ENCODE measurements around the gene DLGAP4.
"Not testable (repeated sequence)": the region's sequence is repeated elsewhere in the genome, so short reads cannot be mapped to it uniquely, and the experiment has no call there.

DLGAP4 gene

GRCh38 chr20:36378686-36379085 lies 72.5 kb downstream of the DLGAP4 start:
- no peak for DNase-seq (ENCODE audit: low read depth)

GRCh38 chr20:36379914-36380313 lies 73.8 kb downstream of the DLGAP4 start:
- not testable (repeated sequence) for DNase-seq (ENCODE audit: low read depth)

DNA sequence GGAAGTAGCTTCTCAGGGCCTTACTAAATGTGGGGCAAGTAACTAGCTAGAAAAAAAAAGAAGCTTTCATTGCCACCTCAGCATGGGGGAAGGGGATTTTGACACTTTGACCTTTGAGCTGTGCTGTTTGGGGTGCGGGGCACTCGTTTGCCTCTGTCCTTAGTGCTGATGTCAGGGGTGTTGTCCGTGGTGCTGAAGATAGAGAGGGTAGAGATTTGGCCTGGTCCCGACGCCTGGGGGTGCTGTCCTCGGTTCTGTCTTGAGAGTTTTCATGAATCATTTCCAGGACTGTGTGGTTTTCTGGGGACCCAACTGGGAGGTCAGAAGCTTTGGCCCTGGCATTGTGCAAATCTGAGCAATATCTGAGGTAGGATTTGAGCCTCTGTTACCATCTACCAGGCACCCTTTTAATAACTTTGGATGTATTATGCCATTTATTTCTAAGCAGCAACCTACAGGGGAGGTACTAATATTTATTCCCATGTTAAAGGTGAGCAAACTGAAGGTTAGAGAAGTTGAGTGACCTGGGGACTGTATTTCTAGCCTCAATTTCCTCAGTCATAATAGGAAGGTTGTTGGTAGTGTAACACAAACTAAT lies 78.0 kb downstream of the DLGAP4 start:
- DNase-seq (ENCODE audit: low read depth): no peak

- no peak for DNase-seq (ENCODE audit: low read depth)
Observed at GRCh38 chr20:36385503-36385902, 79.4 kb downstream of the DLGAP4 start.

DNA sequence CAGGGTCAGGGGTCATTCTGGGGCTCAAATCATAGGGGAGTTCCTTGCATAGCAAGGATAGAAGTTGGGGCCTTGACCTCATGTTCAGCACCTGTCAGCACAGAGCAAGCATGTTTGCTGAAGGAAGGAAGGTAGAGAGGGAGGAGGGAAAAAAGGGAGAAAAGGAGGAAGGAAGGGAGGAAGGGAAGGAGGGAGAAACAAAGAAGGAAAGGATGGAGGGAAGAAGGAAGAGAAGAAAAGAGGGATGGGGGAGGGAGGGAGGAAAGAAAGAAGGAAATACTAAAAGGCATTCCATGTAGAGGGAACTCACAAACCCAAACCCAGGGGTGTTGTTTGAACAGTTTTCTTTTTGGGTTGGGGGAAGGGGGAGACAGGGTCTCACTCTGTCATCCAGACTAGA lies 80.1 kb downstream of the DLGAP4 start:
- DNase-seq (ENCODE audit: low read depth): no peak

DNA sequence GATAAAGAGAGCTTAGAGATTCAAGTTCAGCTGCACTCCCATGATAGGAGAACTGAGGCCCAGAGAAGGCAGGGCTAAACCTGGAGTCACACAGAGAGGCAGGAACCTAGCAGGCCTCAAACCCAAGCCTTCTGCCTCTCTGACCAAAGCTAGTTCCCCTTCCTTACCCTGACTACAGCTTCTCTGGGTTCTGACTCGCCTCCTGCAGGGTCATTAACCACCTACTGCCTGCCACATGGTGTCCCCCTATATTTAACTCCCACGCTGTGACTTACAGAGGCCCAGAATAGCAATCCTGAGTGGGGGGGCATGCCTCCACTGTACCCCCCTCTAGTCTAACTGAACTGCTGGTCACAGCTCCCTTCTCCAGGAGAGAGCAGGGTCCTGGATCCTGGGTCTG lies 84.1 kb downstream of the DLGAP4 start:
- DNase-seq (ENCODE audit: low read depth): no peak

GRCh38 chr20:36390719-36391415 lies 84.7 kb downstream of the DLGAP4 start:
- DNase-seq (ENCODE audit: low read depth): no peak

GRCh38 chr20:36391456-36391855 lies 85.3 kb downstream of the DLGAP4 start:
- DNase-seq (ENCODE audit: low read depth): no peak

DNA sequence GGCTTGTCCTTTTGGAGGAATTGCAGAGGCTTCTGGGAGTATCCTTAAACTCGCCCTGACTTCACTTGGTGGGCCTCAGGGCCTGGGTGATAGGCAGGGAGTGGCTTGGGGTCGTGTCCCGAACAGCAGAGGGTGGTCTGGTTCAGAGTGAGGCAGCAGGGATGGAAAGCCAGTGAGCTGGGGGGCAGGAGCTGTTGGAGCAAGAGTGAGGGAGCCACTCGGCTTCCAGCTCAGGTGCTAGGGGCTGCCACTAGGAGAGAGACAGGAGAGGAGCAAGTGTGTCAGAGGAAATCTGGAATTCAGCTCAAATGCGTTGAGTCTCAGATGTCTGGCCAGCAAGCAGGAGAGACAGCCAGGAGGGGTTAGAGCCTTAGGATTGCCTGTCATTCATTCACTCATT lies 85.8 kb downstream of the DLGAP4 start:
- no peak for DNase-seq (ENCODE audit: low read depth)

GRCh38 chr20:36392989-36393388 lies 86.8 kb downstream of the DLGAP4 start:
- no peak for DNase-seq (ENCODE audit: low read depth)

DNA sequence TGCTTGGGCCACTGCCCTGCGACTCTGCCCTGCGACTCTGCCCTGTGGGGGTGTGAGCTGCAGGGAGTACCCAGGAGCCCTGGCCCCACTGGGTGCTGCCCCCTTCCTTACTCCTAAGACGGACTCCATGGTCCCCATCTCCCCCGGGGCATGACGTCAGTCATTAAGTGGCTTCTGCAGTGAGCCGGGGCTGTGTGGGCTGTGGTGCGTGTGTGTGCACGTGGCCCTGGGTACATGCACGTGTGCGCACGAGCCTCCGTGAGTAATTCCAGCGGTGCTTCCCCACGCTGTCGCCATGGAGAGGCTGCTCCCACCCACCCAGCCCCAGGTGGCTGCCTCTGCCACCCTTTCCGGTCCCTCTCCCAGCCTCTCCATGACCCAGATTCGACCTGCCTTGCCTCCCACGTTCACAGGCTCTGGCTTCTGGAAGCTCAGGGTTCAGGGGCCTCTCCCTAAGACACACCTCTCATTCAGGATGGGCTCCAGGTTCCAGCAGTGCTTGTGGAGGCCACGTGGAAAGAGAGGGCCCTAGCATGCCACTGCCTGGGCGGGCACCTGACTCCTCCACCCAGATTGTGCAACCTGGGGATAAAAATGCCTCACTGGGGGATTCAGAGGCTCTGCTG lies 88.3 kb downstream of the DLGAP4 start:
- no peak for DNase-seq (ENCODE audit: low read depth)

- no peak for DNase-seq (ENCODE audit: low read depth)
Observed at GRCh38 chr20:36396340-36396739, 90.2 kb downstream of the DLGAP4 start.

DNA sequence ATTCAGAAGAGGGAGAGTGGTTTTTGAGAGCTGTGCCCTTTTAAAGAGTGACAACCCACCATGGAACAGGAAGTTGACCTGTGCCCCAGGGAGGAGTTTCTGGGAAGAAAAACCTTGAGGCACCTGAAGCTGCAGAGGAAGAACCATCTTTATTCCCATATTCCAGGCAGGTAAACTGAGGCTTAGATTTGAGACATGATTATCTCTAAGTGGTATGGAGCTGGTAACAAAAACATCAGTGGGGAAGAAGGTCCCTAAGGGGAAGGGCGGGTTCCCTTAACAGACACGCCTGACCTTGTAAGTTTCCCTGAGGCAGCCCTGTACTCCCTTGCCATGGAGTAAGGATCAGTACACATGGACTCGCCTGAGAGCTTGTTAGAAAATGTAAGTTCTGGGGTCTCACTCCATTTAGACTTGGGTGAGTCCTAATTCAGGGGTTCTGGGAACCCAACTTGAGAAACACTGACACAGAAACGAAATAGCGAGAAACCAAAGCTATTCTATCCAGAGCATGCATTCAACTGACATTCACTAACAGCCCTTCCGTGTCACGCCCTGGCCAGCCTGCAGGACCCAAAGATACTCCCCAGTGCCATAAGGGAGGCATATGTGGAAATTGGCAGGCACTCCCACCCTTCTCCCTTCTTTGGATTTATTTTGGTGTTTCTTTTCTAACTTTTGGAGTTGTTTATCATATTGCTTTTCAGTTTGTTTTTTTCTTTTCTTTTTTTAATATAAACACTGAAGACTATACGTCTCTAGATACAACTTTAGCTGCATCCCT lies 90.9 kb downstream of the DLGAP4 start:
- DNase-seq (ENCODE audit: low read depth): no peak

DNA sequence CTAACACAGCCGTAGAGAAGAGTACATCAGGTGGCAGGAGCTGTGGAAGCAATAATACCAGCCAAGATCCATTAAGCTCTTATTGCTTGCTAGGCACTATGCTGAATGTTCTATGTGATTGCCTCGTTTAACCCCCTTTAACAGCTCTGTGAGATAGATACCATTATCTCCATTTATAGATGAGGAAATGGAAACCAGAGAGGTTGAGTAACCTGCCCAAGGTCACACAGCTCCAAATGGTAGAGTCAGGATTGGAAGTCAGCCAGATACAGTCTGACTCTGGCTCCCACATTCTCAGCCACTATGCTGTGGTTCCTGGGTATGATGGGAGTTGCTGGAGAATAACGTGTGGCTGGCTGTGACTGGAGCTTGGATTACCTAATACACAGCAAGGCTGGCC lies 92.4 kb downstream of the DLGAP4 start:
- no peak for DNase-seq (ENCODE audit: low read depth)

GRCh38 chr20:36399147-36399968 lies 93.2 kb downstream of the DLGAP4 start:
- DNase-seq (ENCODE audit: low read depth): no peak

DNA sequence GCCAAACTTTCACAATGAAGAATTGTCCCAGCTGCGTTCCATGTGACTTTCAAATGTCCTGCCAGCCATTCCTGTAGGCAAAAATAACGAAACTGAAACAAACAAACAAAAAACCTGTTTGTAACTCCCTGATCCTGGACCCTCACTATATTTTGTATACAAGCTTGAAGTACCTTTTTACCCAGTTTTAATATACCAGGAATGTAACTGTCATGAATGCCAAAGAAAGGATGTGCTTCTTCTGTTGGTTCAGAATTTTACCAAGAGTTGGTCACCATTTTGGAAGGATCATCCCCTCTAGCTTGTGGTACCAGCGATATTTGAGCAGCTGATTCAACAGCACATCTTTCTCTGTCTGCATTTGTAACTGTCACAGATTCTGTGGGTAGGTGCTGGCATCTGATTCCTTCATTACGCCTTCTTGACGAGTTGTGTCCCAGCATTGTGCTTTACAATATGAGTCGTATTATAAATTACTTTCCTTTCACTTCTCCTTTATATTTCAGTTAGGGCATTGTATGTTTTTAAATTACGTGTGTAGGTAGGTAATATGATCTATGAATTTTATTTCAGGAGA lies 93.9 kb downstream of the DLGAP4 start:
- no peak for DNase-seq (ENCODE audit: low read depth)

GRCh38 chr20:36400909-36401735 lies 95.0 kb downstream of the DLGAP4 start:
- no peak for DNase-seq (ENCODE audit: low read depth)

DNA sequence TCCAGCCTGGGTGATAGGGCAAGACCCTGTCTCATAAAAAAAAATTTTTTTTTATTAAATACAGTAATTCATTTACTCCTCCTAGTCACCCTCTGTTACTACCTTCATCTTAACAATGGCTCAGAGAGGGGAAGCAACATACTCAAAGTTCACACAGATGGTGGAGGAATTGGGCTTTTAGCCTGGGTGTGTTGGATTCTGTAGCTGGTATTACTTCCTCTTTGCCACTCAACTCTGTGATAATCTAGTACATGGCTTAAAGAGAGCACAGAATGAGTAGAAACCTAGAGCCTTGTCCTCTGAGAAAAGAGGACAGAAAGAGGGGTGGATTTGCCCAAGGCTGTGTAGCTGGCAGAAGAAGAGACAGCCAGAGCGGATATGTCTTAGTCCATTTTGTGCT lies 96.6 kb downstream of the DLGAP4 start:
- DNase-seq (ENCODE audit: low read depth): no peak

GRCh38 chr20:36404435-36404978 lies 98.4 kb downstream of the DLGAP4 start:
- DNase-seq (ENCODE audit: low read depth): no peak

DNA sequence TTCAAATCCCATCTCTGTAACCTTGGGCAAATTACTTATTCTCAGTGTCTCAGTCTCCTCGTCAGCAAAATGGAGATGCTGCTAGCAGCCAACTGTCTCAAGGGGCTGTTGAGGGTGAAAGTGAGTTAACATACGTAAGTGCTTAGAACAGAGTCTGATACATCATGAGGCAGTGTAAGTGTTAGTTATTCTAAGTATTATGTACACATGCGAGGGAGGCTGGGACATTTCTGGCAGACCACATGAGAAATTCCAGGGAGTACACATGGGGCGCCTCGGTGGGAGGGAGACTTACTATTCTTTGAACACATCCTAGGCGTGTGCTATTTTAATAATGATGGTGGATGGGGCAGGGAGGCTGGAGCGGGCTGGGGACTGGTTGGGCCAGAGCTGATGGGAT lies 99.1 kb downstream of the DLGAP4 start:
- DNase-seq (ENCODE audit: low read depth): no peak
